GF-D8 (cell line): Measurements from ENCODE around the gene GPHN.

Source experiments
- DNase-seq: peaks from one replicate; lab custom pipeline; 2025; lab: John Stamatoyannopoulos, UW

The GPHN gene

DNA sequence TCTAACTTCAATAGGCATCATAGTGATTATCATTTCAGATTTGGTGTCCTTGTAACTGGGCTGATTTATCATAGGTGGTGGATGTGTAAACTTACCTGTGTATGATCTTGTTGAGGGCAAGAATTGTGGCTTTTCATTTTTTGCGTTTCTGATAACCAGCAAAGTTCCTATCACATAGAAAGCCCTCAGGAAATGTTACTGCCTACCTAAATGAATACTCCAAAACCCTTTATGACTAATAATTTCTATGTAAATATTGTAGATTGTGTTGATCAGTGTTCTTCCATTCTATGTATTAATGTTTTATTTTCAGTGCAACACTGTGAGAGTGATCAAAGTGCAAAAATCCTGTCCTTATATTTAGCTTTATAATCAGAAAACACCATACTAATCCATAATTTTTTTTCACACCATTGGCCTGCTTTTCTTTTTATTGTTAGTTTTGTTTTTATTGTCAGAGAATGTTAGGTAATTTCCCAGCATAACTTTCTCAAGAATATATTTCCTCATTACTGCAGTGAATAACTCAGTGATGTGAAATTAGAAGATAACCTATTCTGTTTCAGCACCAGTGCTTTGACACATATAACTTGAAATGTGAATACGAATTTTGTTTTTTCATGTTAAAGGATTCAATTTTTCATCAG, 94.1 kb downstream of the GPHN start:
- DNase-seq: no peak

DNA sequence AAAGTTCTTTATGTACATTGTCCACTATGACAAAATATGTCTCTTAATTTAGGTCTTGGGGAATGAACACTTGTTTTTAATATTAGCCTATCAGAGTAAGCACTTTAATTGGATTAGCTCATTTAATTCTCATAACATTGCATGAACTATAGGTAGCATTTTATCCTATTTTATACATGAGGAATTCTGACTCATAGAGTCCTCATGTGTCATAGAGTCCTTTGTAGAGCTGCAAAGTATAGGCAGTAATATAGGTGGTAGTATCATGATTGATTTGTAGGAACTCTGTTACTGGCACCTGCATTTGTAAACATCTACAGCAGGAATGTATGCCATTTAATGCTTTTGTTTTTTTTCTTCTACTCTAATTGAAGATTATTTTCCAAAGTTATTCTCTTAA, 96.0 kb downstream of the GPHN start:
- DNase-seq: no peak

- DNase-seq: no peak
Observed at GRCh38 chr14:66606826-66607225, 98.9 kb downstream of the GPHN start.

DNA sequence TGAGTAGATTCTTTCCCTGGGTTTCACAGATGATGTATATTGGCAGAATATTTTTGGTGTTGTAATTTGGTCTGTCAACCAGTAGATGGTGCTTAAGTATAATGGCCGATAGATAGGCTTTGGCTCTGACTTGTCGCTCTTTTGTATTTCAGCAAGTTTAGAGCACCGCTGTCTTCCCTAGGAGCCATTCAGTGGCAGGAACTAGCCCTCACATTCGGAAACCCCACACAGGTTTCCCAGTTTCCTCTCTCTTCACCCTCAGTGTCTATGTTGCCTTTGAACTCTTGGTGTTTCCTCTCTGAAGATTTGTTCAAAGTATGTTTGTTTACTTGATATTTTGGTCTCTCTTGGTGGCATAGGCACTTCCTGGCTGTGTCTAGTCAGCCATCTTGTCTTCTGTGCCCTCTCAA, 102.2 kb downstream of the GPHN start:
- no peak for DNase-seq

GRCh38 chr14:66613344-66613743, 105.4 kb downstream of the GPHN start:
- no peak for DNase-seq

DNA sequence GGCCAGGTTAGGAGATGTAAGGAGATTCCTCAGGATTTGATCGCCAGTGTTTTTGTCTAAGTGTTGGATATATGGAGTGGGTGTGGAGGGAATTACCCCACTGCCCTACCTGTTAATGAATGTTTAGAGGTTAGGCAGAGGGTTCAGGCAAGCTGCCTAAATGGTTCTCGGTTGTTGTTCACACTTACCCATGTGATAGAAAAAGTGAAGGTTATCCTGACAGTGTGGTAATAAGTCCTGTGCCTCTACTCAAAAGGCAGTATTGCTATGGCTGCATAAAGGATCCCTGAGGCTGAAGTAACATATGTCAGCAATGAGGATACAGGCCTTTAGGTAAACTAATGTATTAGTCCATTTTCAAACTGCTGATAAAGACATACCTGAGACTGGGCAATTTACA, 112.0 kb downstream of the GPHN start:
- DNase-seq: no peak

DNA sequence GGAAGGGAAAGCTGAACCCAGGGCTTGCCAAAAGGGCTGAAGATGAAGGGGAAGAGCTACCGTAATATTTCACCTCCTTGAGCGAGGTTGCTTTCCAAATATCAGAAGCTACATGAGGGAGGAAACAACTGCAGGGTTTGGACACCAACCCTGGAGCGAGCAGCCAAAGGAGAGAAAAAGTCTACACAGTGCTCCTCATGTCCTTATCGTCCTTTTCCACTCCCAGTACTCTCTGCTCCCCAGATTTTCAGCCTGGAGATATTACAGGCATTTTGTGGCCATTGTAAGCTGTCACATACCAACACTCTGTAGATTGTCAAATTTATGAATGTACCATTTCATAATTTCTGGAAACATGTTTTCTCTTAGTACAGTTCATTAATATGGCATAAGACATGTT, 115.9 kb downstream of the GPHN start:
- no peak for DNase-seq

DNA sequence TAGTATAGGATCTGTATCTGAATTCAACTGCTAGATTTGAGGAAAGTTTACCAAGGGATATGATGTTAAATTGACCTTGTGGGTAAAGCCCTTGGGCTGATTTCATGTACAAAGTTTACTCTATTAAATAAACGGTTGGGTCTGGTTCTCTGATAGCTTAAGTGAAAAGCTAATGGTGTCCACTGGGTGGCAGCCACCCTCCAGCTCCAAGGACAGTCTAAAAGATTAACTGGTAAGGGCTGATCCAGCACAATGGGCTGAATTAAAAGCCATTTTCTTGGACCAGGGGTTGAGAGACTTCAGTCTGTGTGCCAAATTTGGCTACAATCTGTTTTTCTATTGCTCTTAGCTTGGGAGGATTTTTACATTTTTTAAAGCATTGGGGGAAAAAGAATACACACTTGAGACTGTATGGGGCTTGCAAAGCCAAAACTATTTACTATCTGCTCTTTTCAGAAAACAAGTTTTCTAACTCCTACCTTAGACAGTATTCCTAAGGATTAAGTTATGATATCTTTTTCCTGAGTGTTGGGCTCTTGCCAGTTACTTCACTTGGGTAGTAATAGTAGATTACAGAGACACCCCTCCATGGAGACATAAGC, 116.5 kb downstream of the GPHN start:
- DNase-seq: no peak

- no peak for DNase-seq
Observed at GRCh38 chr14:66628636-66629035, 120.7 kb downstream of the GPHN start.

GRCh38 chr14:66629499-66629898, 121.6 kb downstream of the GPHN start:
- DNase-seq: no peak

- no peak for DNase-seq
Observed at GRCh38 chr14:66634876-66635275, 126.9 kb downstream of the GPHN start.

GRCh38 chr14:66635435-66635834, 127.5 kb downstream of the GPHN start:
- no peak for DNase-seq

GRCh38 chr14:66636240-66636639, 128.3 kb downstream of the GPHN start:
- DNase-seq: no peak

GRCh38 chr14:66638689-66639088, 130.7 kb downstream of the GPHN start:
- DNase-seq: no peak

- DNase-seq: no peak
Observed at GRCh38 chr14:66641861-66642635, 134.1 kb downstream of the GPHN start.

DNA sequence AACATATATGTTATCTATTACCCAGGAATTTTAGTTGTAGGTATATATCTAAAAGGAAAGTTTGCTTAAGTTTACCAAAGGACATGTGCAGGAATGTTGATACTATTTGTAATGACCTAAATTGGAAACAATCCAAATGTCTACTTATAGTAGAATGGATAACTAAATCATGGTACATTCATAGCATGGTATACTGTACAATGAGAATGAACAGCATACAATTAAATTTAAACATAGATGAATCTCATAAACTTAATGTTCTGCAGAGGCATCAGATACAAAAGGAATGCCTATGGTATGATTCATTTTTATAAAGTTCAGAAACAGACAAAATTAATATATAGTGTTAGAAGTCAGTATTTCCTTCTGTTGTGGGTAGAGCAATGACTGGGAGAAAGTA, 135.4 kb downstream of the GPHN start:
- DNase-seq: no peak

DNA sequence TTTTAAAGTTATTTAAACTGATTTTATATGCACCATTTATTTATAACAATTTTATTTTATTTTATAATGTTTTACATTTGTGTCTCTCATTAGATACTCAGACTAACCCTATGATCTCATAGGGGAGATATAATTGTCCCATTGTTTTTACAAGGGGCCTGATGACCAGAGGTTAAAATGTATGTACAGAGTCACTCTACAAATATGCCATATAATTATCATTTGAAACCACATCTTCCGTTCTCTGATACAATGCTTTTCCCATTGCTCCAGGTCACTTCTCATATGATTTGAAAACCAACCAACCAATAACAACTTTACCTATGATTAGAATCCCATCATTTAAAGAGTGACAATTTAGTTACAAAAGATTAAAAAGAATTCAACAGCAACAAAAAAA, 137.8 kb downstream of the GPHN start:
- no peak for DNase-seq

DNA sequence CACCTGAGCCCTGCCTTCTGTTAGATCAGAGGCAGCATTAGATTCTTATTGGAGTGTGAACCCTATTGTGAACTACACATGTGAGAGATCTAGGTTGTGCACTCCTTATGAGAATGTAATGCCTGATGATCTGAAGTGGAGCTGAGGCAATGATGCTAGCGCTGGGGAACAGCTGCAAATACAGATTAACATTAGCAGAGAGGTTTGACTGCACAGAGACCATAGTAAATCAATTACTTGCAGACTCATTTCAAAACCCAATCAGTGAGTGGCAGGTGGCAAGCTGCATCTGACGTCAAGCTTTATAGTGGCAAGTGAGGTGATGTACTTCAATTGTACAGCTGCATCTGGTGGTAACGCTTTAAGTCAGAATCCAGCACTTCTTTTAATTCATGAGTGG, 141.6 kb downstream of the GPHN start:
- DNase-seq: no peak

GRCh38 chr14:66650491-66650911, 142.6 kb downstream of the GPHN start:
- no peak for DNase-seq

GRCh38 chr14:66651536-66652220, 143.7 kb downstream of the GPHN start:
- DNase-seq: no peak

- DNase-seq: no peak
Observed at GRCh38 chr14:66652525-66653106, 144.7 kb downstream of the GPHN start.

DNA sequence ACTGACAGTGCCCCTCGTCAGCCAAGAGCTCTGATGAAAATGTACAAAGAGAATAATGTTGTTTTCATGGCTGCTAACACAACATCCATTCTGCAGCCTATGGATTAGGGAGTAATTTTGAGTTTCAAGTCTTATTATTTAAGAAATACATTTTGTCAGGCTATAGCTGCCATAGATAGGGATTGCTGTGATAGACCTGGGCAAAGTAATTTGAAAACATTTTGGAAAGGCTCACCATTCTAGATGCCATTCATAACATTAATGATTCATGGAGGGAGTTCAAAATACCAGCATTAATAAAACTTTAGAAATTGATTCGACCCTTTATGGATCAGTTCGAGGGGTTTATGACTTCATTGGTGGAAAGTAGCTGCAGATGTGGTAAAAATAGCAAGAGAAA, 149.8 kb downstream of the GPHN start:
- no peak for DNase-seq
